Liver (tissue), 9 donors: ENCODE results near the gene GPRC5B. TPM values are rescaled to one million over a fixed set of nuclear protein-coding genes. Genes with fewer than 3 reads are reported as not detected.

ENCODE experiments used
- DNase-seq: peaks from one replicate; pipeline ENCODE4 v3.0.0-alpha.2; 2017; ENCODE audit warnings: low spot score
- H3K27ac ChIP-seq, 2 donors: one replicate each; pipeline ENCODE4 v1.7.0; 2013; ENCODE audit warnings: inconsistent platforms in 2 of 2, low read length in 2 of 2, control low read depth in 1 of 2, low read depth in 1 of 2, mild to moderate bottlenecking in 1 of 2
- H3K27me3 ChIP-seq, 4 donors: one replicate each; pipeline versions ENCODE4 v1.6.1 to v1.7.0; 2013; ENCODE audit warnings: low read length in 3 of 4, inconsistent platforms in 1 of 4, mild to moderate bottlenecking in 1 of 4, moderate library complexity in 1 of 4; ENCODE audit not compliant: control insufficient read depth in 4 of 4, insufficient read depth in 4 of 4
- H3K36me3 ChIP-seq, 4 donors: one replicate each; pipeline versions ENCODE4 v1.6.1 to v1.7.0; 2013; ENCODE audit warnings: low read length in 3 of 4, mild to moderate bottlenecking in 3 of 4, low read depth in 1 of 4, moderate library complexity in 1 of 4; ENCODE audit not compliant: control insufficient read depth in 4 of 4, insufficient read depth in 3 of 4
- H3K4me1 ChIP-seq, 4 donors: one replicate each; pipeline versions ENCODE4 v1.6.1 to v1.7.0; 2013; ENCODE audit warnings: low read length in 3 of 4, mild to moderate bottlenecking in 3 of 4, moderate library complexity in 1 of 4; ENCODE audit not compliant: control insufficient read depth in 4 of 4, insufficient read depth in 4 of 4
- H3K4me3 ChIP-seq, 3 donors: one replicate each; pipeline versions ENCODE4 v1.6.1 to v1.7.0; 2013; ENCODE audit warnings: low read length in 3 of 3, control low read depth in 1 of 3, low read depth in 1 of 3, mild to moderate bottlenecking in 1 of 3
- H3K9ac ChIP-seq, 2 donors: one replicate each; pipeline ENCODE4 v1.7.0; 2013; ENCODE audit warnings: low read length in 2 of 2, mild to moderate bottlenecking in 2 of 2, moderate library complexity in 2 of 2, control low read depth in 1 of 2, low read depth in 1 of 2
- H3K9me3 ChIP-seq, 4 donors: one replicate each; pipeline versions ENCODE4 v1.6.1 to v1.7.0; 2013; ENCODE audit warnings: low read length in 3 of 4; ENCODE audit not compliant: control insufficient read depth in 4 of 4
- ATF3 ChIP-seq: IDR thresholded peaks from 2 replicates; pipeline ENCODE4 v1.6.1; 2016; ENCODE audit warnings: antibody characterized with exemption
- CTCF ChIP-seq: fragments of 150-350 bp; IDR thresholded peaks from 2 replicates; pipeline ENCODE4 v1.5.1; 2017; ENCODE audit warnings: improper control_type of control experiment, low read depth, low read length; ENCODE audit not compliant: missing input control
- EGR1 ChIP-seq, 2 donors: IDR thresholded peaks; 2 replicates each; pipeline ENCODE4 v1.6.1; 2016 to 2018; ENCODE audit warnings: antibody characterized with exemption in 2 of 2, low read depth in 2 of 2
- FOXA1 ChIP-seq: IDR thresholded peaks from 2 replicates; pipeline ENCODE4 v1.6.1; 2016; ENCODE audit warnings: antibody characterized with exemption
- FOXA2 ChIP-seq: IDR thresholded peaks from 2 replicates; pipeline ENCODE4 v1.6.1; 2016; ENCODE audit warnings: antibody characterized with exemption
- GABPA ChIP-seq, 2 donors: IDR thresholded peaks in 1 of 2; conservative IDR thresholded peaks in 1 of 2; 2 replicates each; pipeline ENCODE4 v1.6.1; 2016; ENCODE audit warnings: antibody characterized with exemption in 2 of 2, mild to moderate bottlenecking in 1 of 2, moderate library complexity in 1 of 2
- HNF4A ChIP-seq, 2 donors: conservative IDR thresholded peaks; 2 replicates each; pipeline ENCODE4 v1.6.1; 2016; ENCODE audit warnings: antibody characterized with exemption in 2 of 2, mild to moderate bottlenecking in 2 of 2
- HNF4G ChIP-seq: IDR thresholded peaks from 2 replicates; pipeline ENCODE4 v1.6.1; 2016; ENCODE audit warnings: antibody characterized with exemption
- JUND ChIP-seq, 2 donors: IDR thresholded peaks; 2 replicates each; pipeline ENCODE4 v1.6.1; 2016; ENCODE audit warnings: antibody characterized with exemption in 2 of 2
- MAX ChIP-seq: IDR thresholded peaks from 2 replicates; pipeline ENCODE4 v1.6.1; 2016; ENCODE audit warnings: antibody characterized with exemption
- NR2F2 ChIP-seq: IDR thresholded peaks from 2 replicates; pipeline ENCODE4 v1.6.1; 2016; ENCODE audit warnings: antibody characterized with exemption
- RAD21 ChIP-seq, 2 donors: IDR thresholded peaks; 2 replicates each; pipeline ENCODE4 v1.6.1; 2016; ENCODE audit warnings: antibody characterized with exemption in 2 of 2, mild to moderate bottlenecking in 2 of 2
- REST ChIP-seq: IDR thresholded peaks from 2 replicates; pipeline ENCODE4 v1.6.1; 2016; ENCODE audit warnings: antibody characterized with exemption, mild to moderate bottlenecking
- RXRA ChIP-seq, 2 donors: IDR thresholded peaks; 2 replicates each; pipeline ENCODE4 v1.6.1; 2017 to 2018; ENCODE audit warnings: antibody characterized with exemption in 2 of 2, mild to moderate bottlenecking in 1 of 2
- SP1 ChIP-seq: IDR thresholded peaks from 2 replicates; pipeline ENCODE4 v1.6.1; 2018; ENCODE audit warnings: antibody characterized with exemption, mild to moderate bottlenecking
- TAF1 ChIP-seq: conservative IDR thresholded peaks from 2 replicates; pipeline ENCODE4 v1.6.1; 2016; ENCODE audit warnings: antibody characterized with exemption, mild to moderate bottlenecking
- YY1 ChIP-seq: IDR thresholded peaks from 2 replicates; pipeline ENCODE4 v1.6.1; 2016; ENCODE audit warnings: antibody characterized with exemption, mild to moderate bottlenecking
- ZBTB33 ChIP-seq: IDR thresholded peaks from 2 replicates; pipeline ENCODE4 v1.6.1; 2016; ENCODE audit warnings: antibody characterized with exemption
- WGBS: extraction: QIAGEN DNeasy Blood & Tissue Kit; methylation state at CpG from one replicate; pipeline ENCODE4 v1.1.7; 2013; 5-methylcytosine and 5-hydroxymethylcytosine counted together
- polyA plus RNA-seq, 2 donors: library from polyadenylated mRNA; stranded (reverse) in 1 of 2; unstranded in 1 of 2; fragments of 200-250 nt in 1 of 2; fragments of >200 nt in 1 of 2; fragmentation: Nextera tagmentation in 1 of 2; extraction: Ambion mirVana in 1 of 2; gene quantifications; one replicate each; pipeline versions ENCODE4 v1.2.1 to v1.2.3, GENCODE V29; 2013 to 2015
- total RNA-seq, 2 donors: library from RNA; depleted of rRNA; stranded (reverse); fragments of >200 nt; gene quantifications; one replicate each; pipeline ENCODE4 v1.2.3, GENCODE V29; 2014
- donor health status: healthy.
- donor health status: healthy.
- donor health status: healthy.
- donor health status: healthy.
- donor health status: healthy.

The GPRC5B gene
- total and polyA plus RNA-seq, 4 donors = 1.5 to 4.7 (median 2.7) TPM

- H3K9me3 ChIP-seq = no peaks in the 10 kb centered on the region
- no peak overlapping the region for H3K27ac ChIP-seq
- 96% methylated on average over 5 of the region's 5 CpGs for WGBS
- no peaks in the 10 kb centered on the region for H3K4me1 ChIP-seq
- DNase-seq = no peak
- no peak overlapping the region for H3K9ac ChIP-seq
- TF ChIP-seq HNF4A (conservative IDR thresholded peaks at IDR 0.05) (no peak), RAD21 (IDR thresholded peaks at IDR 0.05) (no peak), FOXA1 (no peak), REST (no peak), MAX (no peak), EGR1 (IDR thresholded peaks at IDR 0.05; ENCODE audit: low read depth in 2 of 2) (no peak), NR2F2 (no peak), SP1 (no peak), YY1 (no peak), ZBTB33 (no peak), RXRA (IDR thresholded peaks at IDR 0.05) (no peak), HNF4G (no peak), CTCF (no peak), GABPA (IDR thresholded peaks at IDR 0.05 in 1 of 2, conservative IDR thresholded peaks at IDR 0.05 in 1 of 2) (no peak), TAF1 (no peak), FOXA2 (no peak), JUND (IDR thresholded peaks at IDR 0.05) (no peak), ATF3 (no peak)
- no peaks in the 10 kb centered on the region for H3K27me3 ChIP-seq
- H3K36me3 ChIP-seq = no peaks in the 10 kb centered on the region
- no peak overlapping the region for H3K4me3 ChIP-seq
Measured at GRCh38 chr16:19864566-19864965, 20.1 kb downstream of the GPRC5B start.
